ENCODE results near the gene DAPL1.

The DAPL1 gene

GRCh38 chr2:158783923-158784322 lies 11.2 kb upstream of the DAPL1 start:
- POLR2A ChIA-PET = no interaction called here
- TF ChIP-seq FOXA1 (IDR thresholded peaks at IDR 0.05) (no peak), TARDBP (IDR thresholded peaks at IDR 0.05) (no peak), ELF4 (IDR thresholded peaks at IDR 0.05) (no peak), SUZ12 (IDR thresholded peaks at IDR 0.05) (no peak), L3MBTL2 (conservative IDR thresholded peaks at IDR 0.05) (no peak), FOXM1 (IDR thresholded peaks at IDR 0.05; ENCODE audit: borderline replicate concordance) (no peak), CTBP1 (IDR thresholded peaks at IDR 0.05; ENCODE audit: borderline replicate concordance) (no peak), BHLHE40 (IDR thresholded peaks at IDR 0.05; ENCODE audit: borderline replicate concordance) (no peak), PKNOX1 (IDR thresholded peaks at IDR 0.05) (no peak), FOXK2 (IDR thresholded peaks at IDR 0.05) (no peak), SP1 (IDR thresholded peaks at IDR 0.05) (no peak), ZNF384 (IDR thresholded peaks at IDR 0.05) (no peak)
- CTCF ChIA-PET = interaction anchor here (0.6 kb wide), 1 partner anchor 10 kb away, joined by 3 read pairs; no protein-coding TSS in a partner anchor
- no peak for DNase-seq (ENCODE audit: extremely low spot score)

- DNase-seq (ENCODE audit: extremely low spot score) = no peak
- CTCF ChIA-PET = no interaction called here
- TF ChIP-seq BHLHE40 (IDR thresholded peaks at IDR 0.05; ENCODE audit: borderline replicate concordance) (no peak), CTBP1 (IDR thresholded peaks at IDR 0.05; ENCODE audit: borderline replicate concordance) (no peak)
- POLR2A ChIA-PET = no interaction called here
Observed at GRCh38 chr2:158786897-158787296, 8.2 kb upstream of the DAPL1 start.

- no peak for TF ChIP-seq ARNT (IDR thresholded peaks at IDR 0.05)
- TF ChIP-seq SUZ12 (IDR thresholded peaks at IDR 0.05) = no peak
- no peak for TF ChIP-seq SP1 (IDR thresholded peaks at IDR 0.05)
- POLR2A ChIA-PET = no interaction called here
- DNase-seq (ENCODE audit: extremely low spot score) = no peak
- CTCF ChIA-PET = no interaction called here
Observed at GRCh38 chr2:158788951-158789350, 6.2 kb upstream of the DAPL1 start.

- POLR2A ChIA-PET = no interaction called here
Observed at GRCh38 chr2:158796652-158797051, 1.5 kb downstream of the DAPL1 start.

GRCh38 chr2:158797963-158798700 lies 3.0 kb downstream of the DAPL1 start:
- ChIA-PET CTCF (no interaction called here), POLR2A (no interaction called here)
- TF ChIP-seq SUZ12 (IDR thresholded peaks at IDR 0.05) = no peak
- no peak for TF ChIP-seq NFRKB (IDR thresholded peaks at IDR 0.05)
- no peak for TF ChIP-seq BHLHE40 (IDR thresholded peaks at IDR 0.05; ENCODE audit: borderline replicate concordance)
- no peak for TF ChIP-seq LEF1 (IDR thresholded peaks at IDR 0.05; ENCODE audit: borderline replicate concordance)
- no peak for TF ChIP-seq FOXK2 (IDR thresholded peaks at IDR 0.05)
- TF ChIP-seq CTBP1 (IDR thresholded peaks at IDR 0.05; ENCODE audit: borderline replicate concordance) = no peak
- no peak for TF ChIP-seq L3MBTL2 (conservative IDR thresholded peaks at IDR 0.05)
- no peak for TF ChIP-seq SP1 (IDR thresholded peaks at IDR 0.05)
- no peak for TF ChIP-seq PKNOX1 (IDR thresholded peaks at IDR 0.05)
- no peak for TF ChIP-seq ELF4 (IDR thresholded peaks at IDR 0.05)
- TF ChIP-seq TARDBP (IDR thresholded peaks at IDR 0.05) = no peak
- TF ChIP-seq FOXA1 (IDR thresholded peaks at IDR 0.05) = no peak
- no peak for DNase-seq (ENCODE audit: extremely low spot score)

More at GRCh38 chr2:158796652-158797051, 1.5 kb downstream of the DAPL1 start:
- no peak for DNase-seq (ENCODE audit: extremely low spot score)
- no peak for TF ChIP-seq ZNF384 (IDR thresholded peaks at IDR 0.05)
- no peak for TF ChIP-seq SUZ12 (IDR thresholded peaks at IDR 0.05)
- TF ChIP-seq HDGF (IDR thresholded peaks at IDR 0.05; ENCODE audit: borderline replicate concordance) = no peak
- CTCF ChIA-PET = no interaction called here

GRCh38 chr2:158799181-158799580 lies 4.1 kb downstream of the DAPL1 start:
- POLR2A ChIA-PET = no interaction called here
- no peak for TF ChIP-seq FOXK2 (IDR thresholded peaks at IDR 0.05)
- no peak for TF ChIP-seq FOXA1 (IDR thresholded peaks at IDR 0.05)
- TF ChIP-seq LEF1 (IDR thresholded peaks at IDR 0.05; ENCODE audit: borderline replicate concordance) = no peak
- TF ChIP-seq BHLHE40 (IDR thresholded peaks at IDR 0.05; ENCODE audit: borderline replicate concordance) = no peak
- TF ChIP-seq L3MBTL2 (conservative IDR thresholded peaks at IDR 0.05) = no peak
- TF ChIP-seq PKNOX1 (IDR thresholded peaks at IDR 0.05) = no peak
- no peak for TF ChIP-seq SP1 (IDR thresholded peaks at IDR 0.05)
- no peak for TF ChIP-seq ARNT (IDR thresholded peaks at IDR 0.05)
- no peak for TF ChIP-seq HDGF (IDR thresholded peaks at IDR 0.05; ENCODE audit: borderline replicate concordance)
- no peak for TF ChIP-seq TARDBP (IDR thresholded peaks at IDR 0.05)
- CTCF ChIA-PET = no interaction called here
- no peak for DNase-seq (ENCODE audit: extremely low spot score)

GRCh38 chr2:158803506-158803905 lies 8.4 kb downstream of the DAPL1 start:
- ChIA-PET CTCF (no interaction called here), POLR2A (no interaction called here)
- DNase-seq (ENCODE audit: extremely low spot score) = no peak
- no peak for TF ChIP-seq FOXK2 (IDR thresholded peaks at IDR 0.05)
- TF ChIP-seq HDGF (IDR thresholded peaks at IDR 0.05; ENCODE audit: borderline replicate concordance) = no peak

Data from HEK293T (cell line).